Transverse colon (tissue), 4 donors: ENCODE data around the gene HMGXB3. TPM values are rescaled to one million over a fixed set of nuclear protein-coding genes. Genes with fewer than 3 reads are reported as not detected.

Experiments
- DNase-seq: peaks from one replicate; pipeline ENCODE4 v3.0.0-alpha.2; 2019
- H3K27ac ChIP-seq, 4 donors: fragments of 200-600 bp; sonication (generic); 2 replicates each; pipeline ENCODE4 v1.5.1; 2016 to 2018; ENCODE audit warnings: inconsistent platforms in 4 of 4
- H3K27me3 ChIP-seq: fragments of 200-600 bp; sonication (generic); 2 replicates; pipeline ENCODE4 v1.5.1; 2017; ENCODE audit warnings: inconsistent platforms
- H3K36me3 ChIP-seq, 4 donors: fragments of 200-600 bp; sonication (generic); 2 replicates each; pipeline ENCODE4 v1.5.1; 2017 to 2019; ENCODE audit warnings: inconsistent platforms in 4 of 4
- H3K4me1 ChIP-seq, 4 donors: fragments of 200-600 bp; sonication (generic); 2 replicates each; pipeline ENCODE4 v1.5.1; 2017 to 2020; ENCODE audit warnings: inconsistent platforms in 4 of 4
- H3K4me3 ChIP-seq, 4 donors: fragments of 200-600 bp; sonication (generic); 1 replicate in 1 of 4; 2 replicates in 3 of 4; pipeline versions ENCODE4 v1.5.1 to v1.6.1; 2017 to 2019; ENCODE audit warnings: inconsistent platforms in 4 of 4
- H3K9me3 ChIP-seq, 2 donors: fragments of 200-600 bp; sonication (generic); 2 replicates each; pipeline ENCODE4 v1.5.1; 2017 to 2019; ENCODE audit warnings: inconsistent platforms in 2 of 2
- EP300 ChIP-seq: sonication (generic); formaldehyde crosslinking; IDR thresholded peaks from one replicate; pipeline ENCODE4 v1.6.1; 2017; ENCODE audit warnings: antibody characterized with exemption, low read depth
- POLR2A ChIP-seq: fragments of 450-650 bp; IDR thresholded peaks from one replicate; pipeline ENCODE4 v1.6.1; 2016; ENCODE audit warnings: antibody characterized with exemption, mild to moderate bottlenecking, moderate library complexity
- POLR2AphosphoS5 ChIP-seq, 3 donors: sonication (generic); formaldehyde crosslinking; IDR thresholded peaks; one replicate each; pipeline ENCODE4 v1.6.1; 2016; ENCODE audit warnings: antibody characterized with exemption in 3 of 3
- WGBS, 2 donors: methylation state at CpG; one replicate each; pipeline ENCODE4 v1.1.5; 2018; ENCODE audit warnings: low coverage in 1 of 2; 5-methylcytosine and 5-hydroxymethylcytosine counted together
- in situ Hi-C, 4 donors: fragments of 200-750 bp; cut with MboI; loops; one replicate each; pipeline versions ENCODE4 v1.15.0 to v1.15.1; 2017; ENCODE audit warnings: low sequenced_read_pairs in 3 of 4, low pct_ligation_motif_present in 1 of 4, low pct_unique_long_range_greater_than_20kb in 1 of 4
- intact Hi-C: fragments of 100-400 bp; cut with DNase I; formaldehyde crosslinking; loops from one replicate; pipeline ENCODE4 v1.15.1; 2023; ENCODE audit warnings: low total_unique reads
- total RNA-seq, 4 donors: library from RNA; depleted of rRNA; stranded (reverse); fragments of >200 nt; gene quantifications; one replicate each; pipeline ENCODE4 v1.1.0, GENCODE V29; 2016
- TF ChIP-seq, protein P1 (sequence below), 5 experiments: fragments of 200-600 bp in 3 of 5; fragments of 450-650 bp in 2 of 5; sonication (generic) in 3 of 5; IDR thresholded peaks; 1 replicate in 2 of 5; 2 replicates in 3 of 5; pipeline ENCODE4 v1.5.1; 2016 to 2017; ENCODE audit warnings: antibody characterized with exemption in 5 of 5, inconsistent platforms in 3 of 5, mild to moderate bottlenecking in 2 of 5, moderate library complexity in 1 of 5

Gene HMGXB3
- total RNA-seq, 4 donors from 2014 or later: 29.9 to 93.5 (median 38.1) TPM

DNA sequence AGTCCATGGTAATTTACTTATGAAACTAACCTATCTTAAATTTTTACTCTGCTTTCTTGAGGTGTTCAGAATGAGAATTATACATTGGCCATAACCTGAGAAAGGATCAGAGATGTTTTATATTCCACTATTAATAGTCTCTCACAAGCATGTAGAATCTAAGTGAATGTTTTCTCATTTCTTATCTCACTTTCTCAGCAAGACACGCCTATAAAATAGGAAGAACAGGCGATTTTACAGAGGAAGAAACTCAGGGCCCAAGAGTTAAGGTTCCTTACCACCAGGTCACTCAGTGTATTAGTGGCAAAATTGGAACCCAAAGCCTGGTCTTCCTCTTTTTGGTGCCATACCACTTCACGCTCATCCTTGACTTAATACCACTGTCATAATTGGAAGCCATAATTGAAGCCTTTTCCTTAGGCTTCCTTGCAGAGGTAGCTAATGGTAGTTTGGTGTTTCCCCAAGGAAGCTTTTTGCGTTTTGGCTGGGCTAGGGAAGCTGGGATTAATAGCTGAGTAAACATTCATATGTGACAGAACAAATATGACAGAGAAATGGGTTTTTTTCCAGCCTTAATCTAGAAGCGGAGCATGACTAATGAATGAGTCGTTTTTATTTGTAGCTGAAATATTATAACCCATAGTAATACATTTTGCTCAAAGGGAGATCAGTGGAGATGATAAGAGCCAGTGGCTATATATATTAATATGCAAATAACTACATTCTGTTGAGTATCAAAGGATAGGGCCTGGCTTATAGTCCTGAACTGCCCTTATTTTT lies 16.9 kb downstream of the HMGXB3 start:
- TF ChIP-seq, protein P1, sequence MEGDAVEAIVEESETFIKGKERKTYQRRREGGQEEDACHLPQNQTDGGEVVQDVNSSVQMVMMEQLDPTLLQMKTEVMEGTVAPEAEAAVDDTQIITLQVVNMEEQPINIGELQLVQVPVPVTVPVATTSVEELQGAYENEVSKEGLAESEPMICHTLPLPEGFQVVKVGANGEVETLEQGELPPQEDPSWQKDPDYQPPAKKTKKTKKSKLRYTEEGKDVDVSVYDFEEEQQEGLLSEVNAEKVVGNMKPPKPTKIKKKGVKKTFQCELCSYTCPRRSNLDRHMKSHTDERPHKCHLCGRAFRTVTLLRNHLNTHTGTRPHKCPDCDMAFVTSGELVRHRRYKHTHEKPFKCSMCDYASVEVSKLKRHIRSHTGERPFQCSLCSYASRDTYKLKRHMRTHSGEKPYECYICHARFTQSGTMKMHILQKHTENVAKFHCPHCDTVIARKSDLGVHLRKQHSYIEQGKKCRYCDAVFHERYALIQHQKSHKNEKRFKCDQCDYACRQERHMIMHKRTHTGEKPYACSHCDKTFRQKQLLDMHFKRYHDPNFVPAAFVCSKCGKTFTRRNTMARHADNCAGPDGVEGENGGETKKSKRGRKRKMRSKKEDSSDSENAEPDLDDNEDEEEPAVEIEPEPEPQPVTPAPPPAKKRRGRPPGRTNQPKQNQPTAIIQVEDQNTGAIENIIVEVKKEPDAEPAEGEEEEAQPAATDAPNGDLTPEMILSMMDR (IDR thresholded peaks at IDR 0.05): no peak
- no peak for TF ChIP-seq EP300
- Histone ChIP-seq H3K4me1 (peaks cover 0 to 15% (median 8%) of the 10 kb centered on the region in 4 donors), H3K36me3 (peaks cover 0 to 64% (median 30%) of the 10 kb centered on the region in 4 donors), H3K9me3 (no peaks in the 10 kb centered on the region), H3K27me3 (no peaks in the 10 kb centered on the region), H3K27ac (no peak overlapping the region), H3K4me3 (no peak overlapping the region)
- intact Hi-C loops (no loop called here), in situ Hi-C loops (no loop called here)
- no peak for DNase-seq
- WGBS, 2 donors: 78 to 89% methylated on average over 5 to 6 of the region's 6 CpGs

DNA sequence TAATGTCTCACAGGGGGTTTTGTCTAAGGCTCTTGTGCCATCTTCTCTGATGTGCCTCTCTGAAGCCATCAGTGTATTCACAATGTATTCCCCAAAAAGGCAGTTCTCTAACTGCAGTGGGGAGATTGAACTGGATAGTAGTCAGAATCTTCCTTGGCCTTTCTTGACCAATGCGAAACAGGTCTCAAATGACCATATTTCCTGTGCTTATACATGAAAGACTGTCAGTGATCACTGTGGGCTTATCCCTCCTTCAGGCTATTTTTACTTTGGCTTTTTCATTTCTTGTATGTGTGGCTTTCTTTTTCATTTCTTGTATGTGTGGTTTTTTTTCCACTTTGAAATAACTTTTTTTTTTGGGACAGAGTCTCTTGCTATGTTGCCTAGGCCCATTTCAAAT lies 19.7 kb downstream of the HMGXB3 start:
- in situ Hi-C loops: no loop called here
- TF ChIP-seq POLR2AphosphoS5 (IDR thresholded peaks at IDR 0.05) (no peak), POLR2A (no peak), EP300 (no peak)
- TF ChIP-seq, protein P1 (IDR thresholded peaks at IDR 0.05): no peak

DNA sequence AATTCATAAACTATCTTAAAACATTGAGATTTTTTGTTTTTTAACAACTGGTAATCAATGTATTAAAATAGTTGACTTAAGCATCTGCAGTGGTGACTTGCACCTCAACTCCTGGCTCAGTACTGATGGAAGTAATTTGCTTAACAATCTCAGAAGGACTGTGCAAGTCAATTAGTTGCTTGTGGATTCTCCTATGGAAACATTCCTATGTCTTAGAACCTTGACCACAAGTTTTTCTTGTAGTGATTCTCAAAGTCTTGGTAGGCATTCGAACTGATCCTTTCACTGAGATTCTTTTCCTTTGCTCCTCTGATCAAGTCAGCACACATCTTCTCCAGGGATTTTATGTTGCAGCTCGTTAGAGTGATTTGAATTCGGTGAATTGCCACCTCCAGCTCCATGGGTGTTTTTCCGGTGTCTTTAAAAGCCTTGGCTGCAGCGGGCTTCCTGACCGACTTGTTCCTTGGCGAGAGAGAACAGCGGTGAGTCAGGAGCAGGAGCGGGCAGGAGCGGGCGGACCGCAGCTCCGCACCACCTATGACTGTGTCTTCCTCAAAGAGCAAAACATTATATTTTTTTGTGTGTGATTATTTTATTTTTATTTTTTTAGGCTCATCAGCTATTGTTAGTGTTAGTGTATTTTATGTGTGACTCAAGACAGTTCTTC lies 21.1 kb downstream of the HMGXB3 start:
- peaks cover 0 to 7% (median 3%) of the 10 kb centered on the region in 4 donors for H3K4me1 ChIP-seq
- peaks cover 0 to 66% (median 26%) of the 10 kb centered on the region in 4 donors for H3K36me3 ChIP-seq

More for the DNA sequence above, 19.7 kb downstream of the HMGXB3 start:
- no peak for DNase-seq
- intact Hi-C loops: no loop called here
- no peak overlapping the region for H3K27ac ChIP-seq
- peaks cover 0 to 7% (median 3%) of the 10 kb centered on the region in 4 donors for H3K4me1 ChIP-seq
- no peaks in the 10 kb centered on the region for H3K9me3 ChIP-seq
- H3K36me3 ChIP-seq: peaks cover 0 to 66% (median 25%) of the 10 kb centered on the region in 4 donors
- no peaks in the 10 kb centered on the region for H3K27me3 ChIP-seq
- 100% methylated on average over 1 of the region's 1 CpG for WGBS, 2 donors
- H3K4me3 ChIP-seq: no peak overlapping the region

DNA sequence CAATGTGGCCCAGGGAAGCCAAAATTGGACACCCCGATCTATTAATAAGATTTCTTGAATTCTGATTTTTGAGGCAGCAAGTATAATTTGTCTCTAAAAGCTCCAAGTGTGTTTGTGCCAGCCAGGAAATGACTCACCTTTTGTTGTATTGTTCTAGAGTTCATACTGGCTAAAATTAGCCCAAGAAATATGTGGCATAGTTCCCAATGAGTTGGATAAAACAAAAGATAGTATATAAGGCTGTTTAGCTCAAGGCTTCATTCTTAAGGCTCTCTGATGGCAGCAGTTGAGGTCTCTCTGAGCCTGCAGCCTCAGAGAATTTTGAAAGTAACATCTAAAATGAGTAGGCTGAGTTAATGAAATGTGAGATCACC lies 21.6 kb downstream of the HMGXB3 start:
- in situ Hi-C loops: no loop called here

More for the DNA sequence above, 21.1 kb downstream of the HMGXB3 start:
- Histone ChIP-seq H3K27ac (no peak overlapping the region), H3K9me3 (no peaks in the 10 kb centered on the region), H3K4me3 (no peak overlapping the region), H3K27me3 (no peaks in the 10 kb centered on the region)
- intact Hi-C loops: no loop called here
- DNase-seq: no peak
- TF ChIP-seq POLR2AphosphoS5 (IDR thresholded peaks at IDR 0.05): no peak
- TF ChIP-seq EP300: no peak
- no peak for TF ChIP-seq POLR2A
- TF ChIP-seq, protein P1 (IDR thresholded peaks at IDR 0.05): no peak
- WGBS, 2 donors: 91 to 95% methylated on average over 6 to 13 of the region's 13 CpGs
- in situ Hi-C loops: no loop called here

More for the DNA sequence above, 21.6 kb downstream of the HMGXB3 start:
- H3K36me3 ChIP-seq: peaks cover 0 to 72% (median 29%) of the 10 kb centered on the region in 4 donors
- H3K27ac ChIP-seq: no peak overlapping the region
- DNase-seq: no peak
- no peaks in the 10 kb centered on the region for H3K9me3 ChIP-seq
- TF ChIP-seq, protein P1 (IDR thresholded peaks at IDR 0.05): no peak
- TF ChIP-seq POLR2A: no peak
- WGBS, 2 donors: 92% methylated on average over 1 of the region's 1 CpG; no CpG with 5 or more reads in 1 of the 2 donors
- no peaks in the 10 kb centered on the region for H3K27me3 ChIP-seq
- H3K4me3 ChIP-seq: no peak overlapping the region
- intact Hi-C loops: no loop called here
- H3K4me1 ChIP-seq: peaks cover 0 to 7% (median 3%) of the 10 kb centered on the region in 4 donors
